ENCODE data around the gene GPATCH11.

Gene GPATCH11

DNA sequence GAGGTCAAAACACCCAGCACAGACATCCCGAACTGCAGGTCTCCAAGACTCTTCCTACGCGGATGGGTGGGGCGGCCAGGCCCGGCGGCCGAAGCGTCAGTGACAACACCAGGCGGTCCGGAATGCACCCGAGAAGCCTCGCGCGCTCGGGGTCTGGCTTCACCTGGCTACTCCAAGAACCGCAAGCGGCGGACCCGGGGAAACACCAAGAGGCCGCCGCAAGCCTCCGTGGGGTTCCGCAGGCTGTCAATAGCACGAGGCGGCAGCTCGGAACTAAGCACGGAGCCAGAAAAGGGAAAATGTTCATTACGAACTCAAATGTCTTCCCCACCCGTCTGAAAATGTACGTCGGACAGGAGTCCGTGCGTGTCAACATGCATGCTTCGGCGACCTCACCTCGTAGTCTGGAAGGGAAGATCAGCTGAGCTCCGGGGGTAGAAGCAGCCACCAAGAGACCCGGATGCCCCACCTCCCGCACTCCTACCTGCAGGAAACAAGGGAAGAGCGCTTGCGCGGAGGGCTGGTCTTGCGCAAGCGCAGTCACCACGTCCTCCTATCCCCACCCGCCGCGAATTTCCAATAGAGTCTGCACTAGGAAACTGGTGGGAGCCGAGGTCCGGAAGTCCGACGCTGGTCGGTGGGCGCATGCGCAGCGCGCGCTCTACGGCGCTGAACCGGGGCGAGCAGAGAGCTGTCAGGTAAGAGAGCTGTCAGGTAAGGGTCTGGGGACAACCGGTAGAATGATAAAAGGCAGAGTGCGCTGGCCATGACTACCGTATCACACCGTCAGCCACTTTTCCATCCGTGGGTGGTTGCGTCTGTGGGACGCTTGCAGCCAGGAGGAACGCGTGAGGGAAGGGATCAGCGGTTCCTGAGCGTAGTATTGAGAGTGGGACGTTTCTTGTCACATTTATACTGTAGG is at the start of gene GPATCH11, which contains the start of gene HEATR5B:
Gene GPATCH11, plus strand, starts transcription at position 646 of the 922 bp plus-strand sequence. CDS start 3,864 bp downstream, outside the sequence.
Gene HEATR5B, minus strand, starts transcription at position 500 of the 922 bp plus-strand sequence. CDS start 958 bp downstream, outside the sequence.
- in situ Hi-C loops (cut with HindIII; ENCODE audit: low sequenced_read_pairs) = no loop called here

DNA sequence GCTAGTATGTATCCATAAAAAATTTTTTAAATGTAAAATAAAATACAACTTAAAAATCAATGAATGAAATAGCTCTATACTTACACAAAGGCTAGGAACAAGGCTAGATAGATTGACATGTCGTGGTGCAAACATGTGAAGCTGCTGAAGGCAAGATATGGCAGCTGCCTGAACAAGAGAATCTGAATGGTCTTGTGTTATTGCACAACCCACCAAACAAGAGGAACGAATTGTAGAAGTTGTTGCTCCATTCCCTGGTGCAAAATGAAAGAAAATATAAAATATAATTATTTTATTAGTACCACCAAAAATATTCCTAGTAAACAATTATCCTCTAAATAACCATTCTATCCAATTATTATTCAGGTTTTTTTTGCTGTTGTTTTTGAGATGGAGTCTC is 46.5 kb upstream of the GPATCH11 start:
- in situ Hi-C loops (cut with HindIII; ENCODE audit: low sequenced_read_pairs) = no loop called here

DNA sequence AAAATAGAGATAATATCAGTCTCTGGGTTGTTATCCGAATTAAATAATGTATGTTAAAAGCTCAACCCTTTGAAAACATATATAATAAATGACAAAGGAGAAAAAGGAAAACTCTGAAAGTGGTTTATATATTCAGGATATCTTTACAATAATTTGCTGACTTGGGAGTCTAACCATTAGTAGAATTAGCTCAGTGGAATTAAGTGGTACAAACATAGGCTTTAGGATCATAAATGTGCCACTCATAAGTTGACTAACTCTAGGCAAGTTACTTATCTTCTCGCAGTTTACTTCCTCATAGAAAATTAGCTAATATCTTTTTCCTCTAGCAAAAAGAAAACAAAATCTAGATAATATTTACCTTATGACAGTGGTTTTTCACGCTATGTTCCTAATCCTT is 44.7 kb upstream of the GPATCH11 start:
- in situ Hi-C loops (cut with HindIII; ENCODE audit: low sequenced_read_pairs) = no loop called here

- in situ Hi-C loops (cut with HindIII; ENCODE audit: low sequenced_read_pairs) = no loop called here
Observed at GRCh38 chr2:37052600-37053332, 31.6 kb upstream of the GPATCH11 start.

GRCh38 chr2:37059841-37060240 is 24.5 kb upstream of the GPATCH11 start:
- in situ Hi-C loops (cut with HindIII; ENCODE audit: low sequenced_read_pairs) = no loop called here

DNA sequence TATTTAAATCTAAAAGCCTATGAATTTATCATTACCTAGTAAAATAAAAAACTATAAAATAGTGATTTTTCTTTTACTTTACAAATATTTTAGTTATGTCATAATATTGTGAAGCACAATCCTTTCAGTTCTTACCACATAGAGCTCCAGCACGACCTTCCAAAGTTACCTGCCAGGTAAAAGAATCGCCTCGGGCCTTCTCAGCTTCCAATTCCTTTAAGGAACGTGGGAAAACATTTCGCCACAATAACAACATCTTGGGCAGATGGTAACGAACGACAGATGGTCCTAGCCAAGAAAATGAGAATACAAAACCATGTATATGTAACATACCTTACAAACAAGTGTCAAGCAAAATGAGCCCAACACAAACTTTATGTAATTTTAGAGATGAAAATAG is 23.9 kb upstream of the GPATCH11 start:
- in situ Hi-C loops (cut with HindIII; ENCODE audit: low sequenced_read_pairs) = no loop called here

DNA sequence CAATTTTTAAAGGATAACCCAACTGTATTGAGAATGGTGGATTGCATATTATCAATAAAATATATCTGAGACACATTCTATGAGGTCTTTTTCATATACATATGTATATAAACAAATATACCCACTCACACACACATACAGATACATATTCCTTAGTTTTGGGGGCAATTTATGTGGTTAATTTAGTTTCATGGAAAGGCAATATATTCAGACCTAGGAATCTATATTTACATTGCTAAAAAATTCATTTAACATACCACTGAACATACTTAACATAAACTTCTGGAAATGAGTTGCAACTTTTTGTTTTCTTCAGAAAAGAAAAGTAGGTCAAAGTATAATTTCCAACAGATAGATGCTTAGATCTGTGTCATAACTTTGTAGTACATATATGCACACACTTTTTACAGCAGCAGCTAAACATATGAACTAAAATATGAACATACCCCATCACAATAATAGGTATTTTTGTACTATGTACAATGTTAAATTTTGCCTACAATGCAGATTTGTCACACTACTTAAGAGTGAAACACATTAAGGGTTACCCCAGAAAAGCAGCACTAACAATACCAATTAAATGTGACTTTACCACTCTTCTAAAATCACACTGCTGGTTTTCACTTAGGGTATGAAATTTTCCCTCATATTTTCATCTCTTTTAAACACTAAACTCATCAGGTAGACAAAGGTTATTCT is 23.2 kb upstream of the GPATCH11 start:
- in situ Hi-C loops (cut with HindIII; ENCODE audit: low sequenced_read_pairs) = no loop called here

- in situ Hi-C loops (cut with HindIII; ENCODE audit: low sequenced_read_pairs) = no loop called here
Observed at GRCh38 chr2:37061776-37062175, 22.5 kb upstream of the GPATCH11 start.

DNA sequence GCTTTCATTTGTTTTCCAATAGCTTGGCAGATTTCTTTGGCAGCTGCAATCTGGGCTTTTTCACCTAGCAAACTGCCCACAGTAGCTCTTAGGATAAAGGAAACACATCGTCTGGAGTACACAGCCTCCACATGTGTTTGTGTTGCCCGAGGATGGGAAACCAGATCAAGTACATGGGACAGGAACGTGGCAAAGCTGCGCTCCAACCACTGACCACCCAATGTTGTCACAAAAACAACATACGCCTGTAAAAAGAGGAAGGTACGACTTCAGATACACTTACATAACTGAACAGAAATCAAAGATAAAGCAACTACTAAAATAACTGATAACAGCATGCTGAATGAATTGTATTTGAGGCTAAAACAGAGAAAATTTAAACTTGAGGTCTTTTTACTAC is 15.6 kb upstream of the GPATCH11 start:
- in situ Hi-C loops (cut with HindIII; ENCODE audit: low sequenced_read_pairs) = no loop called here

DNA sequence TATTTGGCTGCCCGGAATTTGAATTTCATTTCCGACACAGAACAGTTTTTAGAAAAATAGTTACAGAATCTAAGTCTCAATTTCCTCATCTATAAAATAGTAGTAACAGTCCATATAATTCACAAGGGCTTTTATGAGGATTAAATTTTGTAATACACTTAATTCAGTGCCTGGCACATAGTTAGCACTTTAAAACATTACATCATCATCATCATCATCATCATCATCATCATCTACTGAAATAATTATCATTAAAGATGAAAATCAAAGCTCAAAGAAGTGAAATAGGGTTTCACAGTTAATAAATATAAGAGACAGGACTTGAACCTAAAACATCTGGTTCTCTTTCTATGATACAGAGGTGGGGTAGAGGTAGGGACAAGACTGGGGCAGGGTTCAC is 13.4 kb upstream of the GPATCH11 start:
- in situ Hi-C loops (cut with HindIII; ENCODE audit: low sequenced_read_pairs) = no loop called here

DNA sequence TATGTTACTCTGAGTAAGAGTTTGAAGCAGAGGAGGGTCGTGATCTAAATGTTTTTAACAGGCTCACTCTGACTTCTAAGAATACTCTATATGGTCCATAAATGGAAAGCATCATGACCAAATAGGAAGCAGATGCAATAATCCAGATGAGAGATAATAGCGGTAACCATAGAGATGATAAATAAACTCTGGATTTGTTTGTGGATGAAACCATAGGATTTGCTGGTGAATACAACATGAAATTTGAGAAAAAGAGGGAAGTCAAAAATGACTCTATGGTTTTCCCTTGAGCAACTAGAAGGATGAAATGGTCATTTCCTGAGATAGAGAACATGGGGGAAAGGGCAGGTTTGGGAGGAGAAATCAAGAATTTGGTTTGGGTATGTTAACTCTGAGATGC is 4.1 kb upstream of the GPATCH11 start:
- in situ Hi-C loops (cut with HindIII; ENCODE audit: low sequenced_read_pairs) = no loop called here

DNA sequence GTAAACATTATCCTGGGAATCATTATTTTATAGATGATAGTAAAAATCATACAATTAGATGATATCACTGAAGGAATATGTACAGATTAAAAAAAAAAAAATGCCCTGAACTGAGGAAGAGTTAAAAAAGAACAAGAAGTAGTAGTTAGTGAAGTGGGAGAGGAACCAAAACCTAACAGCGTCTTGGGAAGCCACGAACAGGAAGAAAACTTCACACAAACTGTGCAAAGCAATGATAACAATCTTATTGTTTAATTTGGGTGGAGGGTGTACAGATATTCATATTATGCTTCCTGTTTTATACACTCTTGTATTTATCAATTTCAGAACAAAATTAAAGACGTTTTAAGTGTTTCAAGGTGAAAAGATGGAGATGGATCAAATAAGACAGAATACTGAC is 3.6 kb upstream of the GPATCH11 start:
- in situ Hi-C loops (cut with HindIII; ENCODE audit: low sequenced_read_pairs) = no loop called here

- in situ Hi-C loops (cut with HindIII; ENCODE audit: low sequenced_read_pairs) = no loop called here
Observed at GRCh38 chr2:37084797-37085196, 479 bp downstream of the GPATCH11 start.

DNA sequence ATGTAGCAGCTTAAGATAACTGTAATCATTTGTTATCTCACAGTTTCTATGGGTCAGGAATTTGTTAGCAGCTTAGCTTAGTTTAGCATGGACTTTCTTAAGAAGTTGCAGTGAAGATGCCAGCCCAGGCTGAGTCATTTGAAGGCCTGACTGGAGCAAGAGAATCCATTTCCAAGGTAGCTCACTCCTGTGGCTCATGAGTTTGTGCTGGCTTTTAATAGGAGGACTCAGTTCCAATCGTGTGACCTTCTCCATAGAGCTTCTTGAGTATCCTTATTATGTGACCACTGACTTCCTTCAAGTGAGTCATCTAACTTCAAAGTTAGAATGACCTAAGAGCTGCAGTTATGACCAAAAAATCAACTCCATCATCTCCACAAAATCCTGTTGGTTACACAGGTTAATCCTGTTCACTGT is 1.4 kb downstream of the GPATCH11 start:
- in situ Hi-C loops (cut with HindIII; ENCODE audit: low sequenced_read_pairs) = no loop called here

DNA sequence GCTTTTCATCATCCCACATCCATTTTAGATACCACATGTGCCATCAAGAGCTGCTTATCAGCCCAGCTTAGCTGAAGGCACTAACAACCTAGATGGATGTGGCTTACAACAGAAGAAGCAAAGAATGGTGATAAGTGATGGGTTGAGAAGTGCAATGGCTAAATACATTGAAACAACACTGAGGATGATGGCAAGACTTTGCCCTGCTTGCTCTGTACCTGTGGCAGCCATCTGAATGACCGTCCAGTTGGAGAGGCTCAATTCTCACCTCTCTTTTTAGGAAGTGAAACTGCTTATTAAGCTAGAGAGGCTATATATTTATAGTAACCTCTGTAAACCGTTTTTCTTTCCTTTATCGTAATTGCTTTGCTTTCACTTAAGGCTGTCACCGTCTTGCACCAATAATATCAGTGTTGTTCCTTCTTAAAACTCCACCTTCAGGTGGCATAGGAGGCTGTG is 5.7 kb downstream of the GPATCH11 start:
- in situ Hi-C loops (cut with HindIII; ENCODE audit: low sequenced_read_pairs) = no loop called here

- in situ Hi-C loops (cut with HindIII; ENCODE audit: low sequenced_read_pairs) = no loop called here
Observed at GRCh38 chr2:37091873-37092272, 7.6 kb downstream of the GPATCH11 start.

DNA sequence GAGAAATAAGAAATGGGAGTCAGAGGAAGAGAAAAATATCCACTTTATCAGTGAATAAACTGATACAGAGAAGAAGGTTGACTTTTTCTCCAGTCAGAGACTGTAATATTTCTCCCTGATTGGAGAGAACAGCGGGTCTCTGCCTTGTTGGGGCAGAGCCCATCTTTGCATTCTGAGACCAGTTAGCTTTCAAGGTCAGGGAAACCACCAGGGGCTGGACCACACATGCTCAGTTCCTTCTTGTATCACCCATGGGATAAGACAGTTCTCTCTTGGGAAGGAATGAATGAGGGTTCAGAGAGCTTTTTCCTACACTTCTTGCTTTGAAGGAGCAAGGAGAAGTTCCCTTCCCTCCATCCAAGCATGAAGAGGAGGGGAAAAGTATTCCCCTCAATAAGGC is 12.2 kb downstream of the GPATCH11 start:
- in situ Hi-C loops (cut with HindIII; ENCODE audit: low sequenced_read_pairs) = no loop called here

DNA sequence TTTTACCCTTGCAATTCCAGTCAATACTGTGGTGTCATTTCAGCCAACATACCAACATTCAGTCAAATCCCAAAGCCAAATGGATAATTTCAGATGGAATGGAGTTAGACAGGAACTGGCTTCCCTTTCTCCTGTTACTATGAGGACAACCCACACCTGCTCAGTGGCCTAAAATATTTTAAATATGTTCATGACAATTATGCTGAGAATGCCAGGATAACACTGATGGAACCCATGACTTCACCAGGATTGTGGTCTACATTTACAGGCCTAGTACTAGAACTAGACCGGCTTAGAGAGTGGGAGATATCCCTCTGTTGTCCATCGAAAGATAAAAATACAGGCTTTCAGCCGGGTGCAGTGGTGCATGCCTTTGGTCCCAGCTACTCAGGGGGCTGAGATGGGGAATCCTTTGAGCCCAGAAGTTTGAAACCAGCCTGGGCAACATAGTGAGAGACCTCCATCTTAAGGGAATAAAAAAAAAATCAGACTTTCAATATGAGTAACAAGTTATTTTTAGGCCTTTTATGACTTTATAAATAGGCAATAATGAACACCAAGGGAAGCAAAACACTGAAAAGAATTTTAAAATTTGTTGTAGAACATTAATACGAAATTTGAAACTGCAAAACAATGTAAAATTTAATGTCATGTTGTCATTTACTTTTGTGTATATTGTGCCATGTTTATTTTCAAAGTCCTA is 14.2 kb downstream of the GPATCH11 start:
- in situ Hi-C loops (cut with HindIII; ENCODE audit: low sequenced_read_pairs) = no loop called here

- in situ Hi-C loops (cut with HindIII; ENCODE audit: low sequenced_read_pairs) = no loop called here
Observed at GRCh38 chr2:37100054-37100453, 15.7 kb downstream of the GPATCH11 start.

DNA sequence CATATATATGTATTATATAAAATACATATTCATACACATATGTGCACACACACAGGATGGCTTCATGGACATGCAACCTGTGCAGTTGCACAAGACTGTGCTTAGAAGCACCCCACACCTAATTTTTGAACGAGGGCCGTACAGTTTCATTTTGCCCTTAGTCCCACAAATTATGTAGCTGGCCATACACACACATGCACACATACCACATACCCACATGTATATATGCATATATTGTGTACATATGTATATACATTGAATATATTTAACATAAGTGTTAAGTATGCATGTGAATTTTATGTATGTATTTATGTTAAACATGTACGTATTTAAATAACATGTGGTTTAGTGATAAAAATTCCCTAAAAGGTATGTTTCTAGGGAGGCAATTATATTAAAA is 18.3 kb downstream of the GPATCH11 start:
- in situ Hi-C loops (cut with HindIII; ENCODE audit: low sequenced_read_pairs) = no loop called here

- in situ Hi-C loops (cut with HindIII; ENCODE audit: low sequenced_read_pairs) = no loop called here
Observed at GRCh38 chr2:37104178-37104577, 19.9 kb downstream of the GPATCH11 start.
